Measurements from ENCODE around the gene FEN1.

FEN1 gene

GRCh38 chr11:61777234-61778090 is 15.2 kb upstream of the FEN1 start:
- TF ChIP-seq POLR2A (IDR thresholded peaks at IDR 0.05; ENCODE audit: extremely low read depth, insufficient read length) (no peak), MYC (IDR thresholded peaks at IDR 0.05; ENCODE audit: low read depth, low read length) (no peak)
- TF ChIP-seq, protein P1, sequence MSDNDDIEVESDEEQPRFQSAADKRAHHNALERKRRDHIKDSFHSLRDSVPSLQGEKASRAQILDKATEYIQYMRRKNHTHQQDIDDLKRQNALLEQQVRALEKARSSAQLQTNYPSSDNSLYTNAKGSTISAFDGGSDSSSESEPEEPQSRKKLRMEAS (IDR thresholded peaks at IDR 0.05; ENCODE audit: low read depth, low read length): no peak
- TF ChIP-seq, protein P2, sequence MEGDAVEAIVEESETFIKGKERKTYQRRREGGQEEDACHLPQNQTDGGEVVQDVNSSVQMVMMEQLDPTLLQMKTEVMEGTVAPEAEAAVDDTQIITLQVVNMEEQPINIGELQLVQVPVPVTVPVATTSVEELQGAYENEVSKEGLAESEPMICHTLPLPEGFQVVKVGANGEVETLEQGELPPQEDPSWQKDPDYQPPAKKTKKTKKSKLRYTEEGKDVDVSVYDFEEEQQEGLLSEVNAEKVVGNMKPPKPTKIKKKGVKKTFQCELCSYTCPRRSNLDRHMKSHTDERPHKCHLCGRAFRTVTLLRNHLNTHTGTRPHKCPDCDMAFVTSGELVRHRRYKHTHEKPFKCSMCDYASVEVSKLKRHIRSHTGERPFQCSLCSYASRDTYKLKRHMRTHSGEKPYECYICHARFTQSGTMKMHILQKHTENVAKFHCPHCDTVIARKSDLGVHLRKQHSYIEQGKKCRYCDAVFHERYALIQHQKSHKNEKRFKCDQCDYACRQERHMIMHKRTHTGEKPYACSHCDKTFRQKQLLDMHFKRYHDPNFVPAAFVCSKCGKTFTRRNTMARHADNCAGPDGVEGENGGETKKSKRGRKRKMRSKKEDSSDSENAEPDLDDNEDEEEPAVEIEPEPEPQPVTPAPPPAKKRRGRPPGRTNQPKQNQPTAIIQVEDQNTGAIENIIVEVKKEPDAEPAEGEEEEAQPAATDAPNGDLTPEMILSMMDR (IDR thresholded peaks at IDR 0.05; ENCODE audit: low read depth, low read length): no peak
- DNase-seq (ENCODE audit: low read depth): no peak
- H3K4me3 ChIP-seq (ENCODE audit: low read depth, low read length): no peak overlapping the region

DNA sequence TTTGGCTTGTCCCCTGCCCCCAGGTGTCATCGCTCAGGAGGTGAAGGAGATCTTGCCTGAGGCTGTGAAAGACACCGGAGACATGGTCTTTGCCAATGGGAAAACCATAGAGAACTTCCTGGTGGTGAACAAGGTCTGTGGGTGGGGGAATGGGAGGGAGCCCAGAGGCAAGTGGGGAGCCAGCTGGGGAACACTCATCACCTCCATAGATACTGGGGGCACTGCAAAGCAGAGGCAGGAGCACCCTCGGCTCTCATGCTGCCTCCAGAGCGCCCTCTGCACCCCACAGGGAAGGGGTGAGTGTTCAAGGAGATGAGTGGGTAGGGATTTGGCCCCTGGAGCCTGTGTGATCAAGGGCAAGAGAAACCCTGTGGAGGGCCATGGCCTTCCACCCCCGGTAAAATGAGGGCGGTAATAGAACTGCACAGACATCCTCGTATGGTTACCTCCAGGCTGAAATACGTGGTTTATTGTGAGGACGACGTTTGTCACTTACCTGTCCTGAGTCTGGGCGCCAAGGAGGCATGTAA is 14.3 kb upstream of the FEN1 start:
- no peak overlapping the region for H3K4me3 ChIP-seq (ENCODE audit: low read depth, low read length)
- no peak for TF ChIP-seq POLR2A (IDR thresholded peaks at IDR 0.05; ENCODE audit: extremely low read depth, insufficient read length)
- TF ChIP-seq, protein P2 (IDR thresholded peaks at IDR 0.05; ENCODE audit: low read depth, low read length): no peak
- TF ChIP-seq, protein P1 (IDR thresholded peaks at IDR 0.05; ENCODE audit: low read depth, low read length): no peak
- no peak for TF ChIP-seq MYC (IDR thresholded peaks at IDR 0.05; ENCODE audit: low read depth, low read length)
- DNase-seq (ENCODE audit: low read depth): no peak

DNA sequence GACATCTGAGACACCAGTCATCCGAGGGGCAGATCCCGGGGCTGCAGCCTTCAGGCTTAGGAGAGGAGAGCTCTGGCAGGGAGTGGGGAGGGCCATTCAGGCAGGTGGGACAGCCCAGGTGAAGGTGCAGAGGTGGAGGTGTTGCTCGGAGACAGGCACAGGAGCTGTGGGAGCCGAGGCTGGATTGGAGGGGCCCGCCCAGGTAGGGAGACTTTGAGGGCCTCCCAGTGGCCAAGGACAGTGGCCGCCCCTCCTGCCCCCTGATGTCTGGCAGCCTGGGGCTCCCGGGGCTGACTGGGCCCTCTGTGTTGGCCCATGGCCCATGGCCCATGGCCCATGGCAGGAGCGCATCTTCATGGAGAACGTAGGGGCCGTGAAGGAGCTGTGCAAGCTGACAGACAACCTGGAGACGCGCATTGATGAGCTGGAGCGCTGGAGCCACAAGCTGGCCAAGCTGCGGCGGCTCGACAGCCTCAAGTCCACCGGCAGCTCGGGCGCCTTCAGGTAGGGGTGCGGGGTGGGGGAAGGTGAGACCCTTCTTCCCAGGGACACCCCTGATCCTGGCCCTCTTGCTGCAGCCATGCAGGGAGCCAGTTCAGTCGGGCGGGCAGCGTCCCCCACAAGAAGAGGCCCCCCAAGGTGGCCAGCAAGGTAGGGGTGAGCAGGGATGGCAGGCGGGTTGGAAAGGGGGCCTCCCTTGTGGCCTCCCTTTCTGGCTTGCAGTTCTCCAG is 13.6 kb upstream of the FEN1 start:
- TF ChIP-seq, protein P2 (IDR thresholded peaks at IDR 0.05; ENCODE audit: low read depth, low read length): no peak
- TF ChIP-seq POLR2A (IDR thresholded peaks at IDR 0.05; ENCODE audit: extremely low read depth, insufficient read length) (no peak), MYC (IDR thresholded peaks at IDR 0.05; ENCODE audit: low read depth, low read length) (no peak)
- TF ChIP-seq, protein P1 (IDR thresholded peaks at IDR 0.05; ENCODE audit: low read depth, low read length): no peak
- no peak overlapping the region for H3K4me3 ChIP-seq (ENCODE audit: low read depth, low read length)
- DNase-seq (ENCODE audit: low read depth): no peak

DNA sequence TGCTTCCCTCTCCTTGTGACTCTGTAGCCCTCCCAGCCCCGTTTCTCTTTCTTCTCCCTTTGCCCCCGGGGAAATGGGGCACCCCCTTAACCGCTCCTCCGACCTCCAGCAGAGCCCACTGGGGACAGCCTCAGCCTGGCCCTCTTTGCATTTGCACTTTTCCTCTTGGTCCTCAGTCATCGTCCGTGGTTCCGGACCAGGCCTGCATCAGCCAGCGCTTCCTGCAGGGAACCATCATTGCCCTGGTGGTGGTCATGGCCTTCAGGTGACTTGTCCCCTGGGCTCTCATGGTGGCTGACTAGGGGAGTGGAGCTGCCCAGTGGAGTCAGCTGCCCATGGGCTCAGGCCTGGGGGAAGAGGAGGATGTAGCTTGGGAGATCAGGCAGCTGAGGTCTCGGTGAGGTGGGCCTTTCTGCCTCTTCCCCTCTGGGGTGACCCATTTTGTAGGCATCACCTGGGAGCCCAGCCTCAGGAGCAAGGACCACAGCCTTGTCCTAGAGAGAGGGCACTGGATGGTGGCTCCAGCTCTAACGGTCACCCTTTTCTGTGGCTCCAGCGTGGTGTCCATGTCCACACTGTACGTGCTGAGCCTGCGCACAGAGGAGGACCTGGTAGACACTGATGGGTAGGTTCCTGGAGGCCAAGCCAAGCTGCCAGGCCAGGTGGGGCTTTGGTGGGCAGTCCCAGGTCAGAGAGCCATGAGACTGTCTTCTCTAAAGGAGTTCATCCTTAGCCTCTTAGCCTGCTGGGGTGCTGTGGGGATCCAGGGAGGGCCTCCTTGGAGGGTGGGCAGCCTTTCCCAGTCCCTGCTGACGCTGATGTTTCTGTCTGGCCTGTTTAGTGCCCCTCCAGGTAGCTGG is 12.8 kb upstream of the FEN1 start:
- DNase-seq (ENCODE audit: low read depth): no peak
- TF ChIP-seq MYC (IDR thresholded peaks at IDR 0.05; ENCODE audit: low read depth, low read length): no peak
- TF ChIP-seq, protein P2 (IDR thresholded peaks at IDR 0.05; ENCODE audit: low read depth, low read length): no peak
- TF ChIP-seq, protein P1 (IDR thresholded peaks at IDR 0.05; ENCODE audit: low read depth, low read length): no peak
- no peak for TF ChIP-seq POLR2A (IDR thresholded peaks at IDR 0.05; ENCODE audit: extremely low read depth, insufficient read length)
- no peak overlapping the region for H3K4me3 ChIP-seq (ENCODE audit: low read depth, low read length)

DNA sequence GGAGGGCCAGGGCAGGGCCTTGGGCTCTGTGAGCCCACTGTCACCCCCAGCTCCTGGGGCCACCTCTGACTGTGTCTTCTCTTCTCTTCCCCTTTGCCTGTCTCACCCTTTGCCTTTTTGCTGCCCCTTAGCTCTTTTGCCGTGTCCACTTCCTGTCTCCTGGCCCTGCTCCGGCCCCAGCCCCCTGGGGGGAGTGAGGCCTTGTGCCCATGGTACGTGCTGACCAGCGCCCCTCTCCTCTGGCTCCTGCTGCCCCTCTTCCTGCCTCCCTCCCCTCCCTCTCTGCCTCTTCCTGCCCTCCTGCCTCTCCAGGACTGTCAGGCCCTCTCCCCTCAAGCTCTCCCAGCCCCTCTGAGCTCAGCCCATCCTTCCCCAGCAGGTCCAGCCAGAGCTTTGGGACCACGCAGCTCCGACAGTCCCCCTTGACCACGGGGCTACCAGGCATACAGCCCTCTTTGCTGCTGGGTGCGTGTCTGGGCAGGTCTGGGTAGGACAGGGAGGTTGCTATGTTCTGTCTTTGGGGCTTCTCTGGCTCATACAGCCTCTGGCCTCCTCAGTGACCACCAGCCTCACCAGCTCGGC is 12.0 kb upstream of the FEN1 start:
- H3K4me3 ChIP-seq (ENCODE audit: low read depth, low read length): no peak overlapping the region
- DNase-seq (ENCODE audit: low read depth): no peak
- TF ChIP-seq, protein P2 (IDR thresholded peaks at IDR 0.05; ENCODE audit: low read depth, low read length): no peak
- TF ChIP-seq MYC (IDR thresholded peaks at IDR 0.05; ENCODE audit: low read depth, low read length) (no peak), POLR2A (IDR thresholded peaks at IDR 0.05; ENCODE audit: extremely low read depth, insufficient read length) (no peak)
- TF ChIP-seq, protein P1 (IDR thresholded peaks at IDR 0.05; ENCODE audit: low read depth, low read length): no peak

Measured in NB4 (cell line).